Right renal pelvis (tissue), 4 donors: Measurements from ENCODE around the gene SNAPIN. TPM values are rescaled to one million over a fixed set of nuclear protein-coding genes. Genes with fewer than 3 reads are reported as not detected.

Source experiments
- DNase-seq, 4 donors: peaks; one replicate each; pipeline ENCODE4 v3.0.0-alpha.2; 2013; ENCODE audit warnings: low read depth in 4 of 4, low spot score in 3 of 4, missing footprints in 1 of 4
- polyA plus RNA-seq, 4 donors: library from polyadenylated mRNA; unstranded; fragments of 120-200 nt; gene quantifications; one replicate each; pipeline ENCODE4 v1.2.1, GENCODE V29; 2013; ENCODE audit not compliant: insufficient read length in 4 of 4

The SNAPIN gene
- 10 to 100 TPM; 57.4 to 60.9 (median 58.7) TPM for polyA plus RNA-seq

- peak in 3 of 4 donors; percentile 82 to 86 (median 82) for DNase-seq
These were observed at the start of gene SNAPIN for GRCh38 chr1:153658400-153659174. Gene SNAPIN (plus strand): TSS chr1:153658703. CDS start chr1:153658744, 41 bp downstream.

- no peak for DNase-seq
These were observed 49.5 kb upstream of the SNAPIN start for GRCh38 chr1:153608742-153609584.

DNA sequence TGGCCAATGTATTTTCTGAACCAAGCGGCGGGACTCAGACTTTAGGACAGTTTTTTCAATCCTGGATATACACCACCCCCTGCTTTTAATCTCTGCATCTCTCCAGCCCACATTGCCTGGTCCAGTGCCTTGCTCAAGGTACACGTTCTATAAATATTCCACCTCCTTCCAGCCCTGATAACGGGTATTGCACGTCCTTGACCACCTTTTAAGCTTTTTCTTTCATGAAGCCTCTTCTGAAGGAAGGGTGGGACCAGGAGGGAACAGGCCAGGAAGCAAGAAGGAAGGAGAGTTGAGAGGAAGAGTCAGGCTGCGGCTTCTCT lies 49.0 kb upstream of the SNAPIN start:
- DNase-seq = no peak

DNA sequence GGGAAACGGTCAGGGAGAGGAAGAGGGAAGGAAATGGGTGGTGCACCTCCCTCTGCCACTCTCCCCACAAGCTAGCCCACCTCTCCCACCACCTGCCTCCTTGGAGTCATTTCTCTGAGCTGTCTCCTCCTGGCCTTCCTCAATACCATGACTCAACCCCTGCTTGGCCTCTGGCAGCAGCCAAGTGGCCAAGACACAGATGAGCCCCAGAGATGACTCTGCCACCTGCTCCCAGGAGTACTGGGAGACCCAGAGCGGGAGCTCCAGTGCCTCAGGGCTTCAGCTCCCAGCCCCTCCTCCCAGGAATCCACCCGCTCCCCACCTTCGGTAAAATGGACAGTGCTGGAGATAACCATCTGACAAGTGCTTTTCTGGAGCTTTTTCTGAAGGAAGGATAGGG lies 48.2 kb upstream of the SNAPIN start:
- DNase-seq = no peak

DNA sequence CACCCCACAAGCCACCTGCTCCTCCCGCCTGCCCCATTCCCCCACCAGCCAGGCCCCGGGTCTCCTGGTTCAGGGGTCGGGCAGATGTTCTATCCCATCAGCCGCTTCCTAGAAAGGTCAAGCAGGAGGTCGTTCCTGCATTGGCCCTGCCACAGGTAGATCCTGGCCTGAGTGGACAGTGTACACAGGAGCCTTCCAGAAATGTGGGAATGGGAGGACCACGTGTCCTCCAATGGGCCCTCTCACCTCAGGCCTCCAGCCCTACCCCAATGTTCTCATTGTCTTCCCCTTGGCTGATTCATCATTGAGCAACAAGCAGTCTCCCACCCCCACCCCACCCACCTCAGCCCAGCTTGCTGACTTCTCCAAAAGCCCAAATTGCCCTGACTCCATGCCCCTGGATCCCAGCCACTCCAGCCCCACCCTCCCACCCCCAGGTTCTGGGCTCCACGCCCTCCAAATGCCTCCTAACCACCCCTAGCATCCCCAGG lies 47.6 kb upstream of the SNAPIN start:
- DNase-seq = no peak

GRCh38 chr1:153611356-153611755 lies 47.1 kb upstream of the SNAPIN start:
- no peak for DNase-seq

GRCh38 chr1:153612111-153612754 lies 46.3 kb upstream of the SNAPIN start:
- DNase-seq = no peak

DNA sequence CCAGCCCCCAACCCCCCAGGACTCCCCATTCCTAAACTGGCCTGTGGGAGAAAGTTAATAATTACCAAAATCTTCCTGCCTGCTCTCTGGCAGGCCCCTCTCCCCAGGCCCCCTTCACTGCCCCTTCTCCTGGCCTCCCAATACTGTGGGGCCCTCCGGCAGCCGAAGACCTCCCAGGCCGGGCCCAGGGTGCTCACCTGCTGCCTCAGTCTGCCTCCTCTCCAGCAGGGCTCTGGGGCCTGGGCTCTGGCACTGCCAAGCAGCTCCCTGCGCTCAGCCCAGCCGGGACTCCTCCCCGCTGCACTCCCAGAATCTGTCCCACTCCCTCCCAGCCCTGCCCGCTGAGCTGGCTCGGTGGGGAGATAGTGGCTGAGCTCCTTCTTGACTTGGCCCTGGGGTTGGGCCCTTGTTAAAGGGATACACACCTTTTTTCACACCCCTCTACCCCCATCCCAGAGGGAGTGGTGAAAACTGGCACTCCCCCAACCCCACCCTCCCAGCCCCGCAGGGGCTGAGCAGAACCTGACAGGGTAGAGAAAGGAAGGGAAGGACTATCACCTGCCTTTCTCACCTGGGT lies 45.7 kb upstream of the SNAPIN start, which contains the start of gene S100A16:
Gene S100A16 (minus strand): TSS at position 383 of the 577 bp plus-strand sequence. CDS start 4,986 bp downstream, outside the sequence.
- no peak for DNase-seq

DNA sequence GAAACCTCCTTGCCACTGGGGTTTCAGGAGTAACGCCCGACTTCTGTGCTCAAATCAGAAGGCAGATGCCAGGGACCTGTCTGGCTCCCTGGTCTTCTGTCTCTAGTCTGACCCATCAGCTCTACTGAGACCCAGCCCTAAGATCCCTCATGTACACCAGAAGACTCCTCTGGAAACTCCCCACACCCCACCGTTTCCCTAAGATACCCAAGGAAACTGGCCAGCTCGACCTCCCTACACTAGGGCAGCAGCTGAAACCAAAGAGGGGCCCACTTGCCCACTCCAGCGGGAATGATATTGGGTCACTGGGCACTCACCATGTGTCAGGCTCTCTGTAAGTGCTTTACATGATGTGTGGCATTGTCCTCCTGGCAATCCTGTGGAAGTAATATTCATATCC lies 45.1 kb upstream of the SNAPIN start:
- no peak for DNase-seq

DNA sequence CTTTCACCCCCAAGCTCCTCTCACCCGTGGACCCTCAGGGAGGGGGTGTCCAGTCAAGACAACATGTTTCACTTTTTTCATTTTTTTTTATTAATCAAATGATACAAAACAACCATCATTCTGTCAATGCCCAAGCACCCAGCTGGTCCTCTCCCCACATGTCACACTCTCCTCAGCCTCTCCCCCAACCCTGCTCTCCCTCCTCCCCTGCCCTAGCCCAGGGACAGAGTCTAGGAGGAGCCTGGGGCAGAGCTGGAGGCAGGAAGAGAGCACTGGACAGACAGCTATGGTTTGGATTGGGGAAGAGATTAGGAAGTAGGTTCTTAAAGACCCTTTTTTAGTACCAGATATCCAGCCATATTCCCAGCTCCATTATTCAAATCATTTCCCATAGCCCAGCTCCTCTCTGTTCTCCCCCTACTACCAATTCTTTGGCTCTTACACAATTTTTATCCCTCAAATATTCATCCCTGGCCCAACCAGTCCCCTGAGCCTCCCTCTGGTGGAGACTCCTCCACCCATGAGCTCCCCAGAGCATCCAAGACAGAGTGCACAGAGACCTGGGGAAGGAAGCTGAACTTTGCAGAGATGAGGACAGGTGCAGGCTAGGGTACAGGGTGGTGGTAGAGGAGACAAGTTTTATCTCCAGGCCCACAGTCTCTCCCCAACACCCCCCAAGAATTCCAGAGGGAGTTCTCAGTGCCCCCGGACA lies 44.2 kb upstream of the SNAPIN start:
- no peak for DNase-seq

DNA sequence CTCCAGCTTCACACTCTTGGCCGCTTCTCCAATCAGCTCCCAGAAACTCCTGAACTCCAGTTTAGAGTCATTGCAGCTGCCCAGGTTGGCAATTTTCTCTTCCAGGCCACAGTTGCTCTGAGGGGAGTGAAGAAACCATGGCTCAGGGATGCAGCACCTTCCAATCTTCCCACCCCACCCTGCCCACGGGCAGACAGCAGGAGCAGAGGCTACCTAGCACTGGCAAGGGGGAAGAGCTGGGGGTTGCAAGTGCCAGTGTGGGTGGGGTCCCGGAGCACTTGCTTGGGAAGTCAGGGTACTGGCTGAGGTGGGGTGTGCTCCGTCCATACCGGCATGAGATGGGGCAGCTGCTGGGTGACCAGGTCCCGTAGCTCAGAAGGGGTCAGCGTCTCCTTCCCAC lies 43.6 kb upstream of the SNAPIN start:
- DNase-seq = no peak

- no peak for DNase-seq
These were observed 43.1 kb upstream of the SNAPIN start for GRCh38 chr1:153615406-153615805.

- no peak for DNase-seq
These were observed 42.2 kb upstream of the SNAPIN start, which contains the start of gene S100A14 for GRCh38 chr1:153616144-153616916. Gene S100A14 (minus strand): TSS chr1:153616325. CDS start chr1:153615858, 467 bp downstream.

GRCh38 chr1:153616917-153617311 lies 41.6 kb upstream of the SNAPIN start:
- DNase-seq = no peak

DNA sequence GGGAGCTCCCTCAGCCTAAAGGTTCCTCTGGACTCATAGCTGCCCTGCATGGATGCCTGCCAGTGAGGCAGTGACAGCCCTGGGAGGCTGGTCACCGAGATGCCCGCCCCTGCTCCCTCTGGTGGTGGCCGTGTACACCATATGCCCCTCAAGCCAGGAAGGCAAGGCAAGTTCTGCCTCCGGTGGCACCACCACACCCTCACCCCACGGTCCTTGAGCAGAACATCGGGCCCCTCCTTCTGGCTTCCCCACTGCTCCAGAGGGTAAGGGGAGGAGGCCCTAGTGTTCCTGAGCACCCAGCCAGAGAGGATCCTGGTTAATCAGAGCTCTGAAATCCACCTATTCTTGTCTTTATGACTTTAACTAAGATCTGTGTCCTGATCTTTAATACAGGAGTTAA lies 40.8 kb upstream of the SNAPIN start:
- no peak for DNase-seq

GRCh38 chr1:153619171-153619570 lies 39.3 kb upstream of the SNAPIN start:
- DNase-seq = no peak

- DNase-seq = no peak
These were observed 35.4 kb upstream of the SNAPIN start for GRCh38 chr1:153623101-153623500.

DNA sequence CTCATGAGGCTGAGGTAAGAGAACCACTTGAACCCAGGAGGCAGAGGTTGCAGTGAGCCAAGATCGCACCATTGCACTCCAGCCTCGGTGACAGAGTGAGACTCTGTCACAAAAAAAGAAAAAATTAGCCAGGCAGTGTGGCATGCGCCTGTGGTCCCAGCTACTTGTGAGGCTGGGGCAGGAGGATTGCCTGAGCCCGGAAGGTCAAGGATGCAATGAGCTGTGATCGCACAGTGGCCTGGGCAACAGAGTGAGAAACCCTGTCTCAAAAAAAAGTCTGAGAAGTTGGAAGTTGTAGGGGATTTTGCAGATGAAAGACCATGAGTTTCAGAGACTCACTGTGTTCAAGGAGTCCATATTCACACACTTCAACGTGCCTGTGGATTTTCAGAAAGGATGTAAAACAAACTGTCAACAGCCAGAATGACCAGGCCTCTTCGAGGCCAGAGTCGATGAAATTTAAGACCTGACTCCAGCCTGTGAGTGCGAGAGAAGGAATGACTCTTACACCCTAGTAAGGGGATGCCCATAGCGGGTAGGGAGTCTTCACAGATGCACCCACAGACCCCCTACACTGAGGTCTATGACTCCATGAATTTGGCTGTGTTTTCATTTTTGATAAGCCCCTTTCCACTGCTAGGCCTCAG lies 33.4 kb upstream of the SNAPIN start:
- no peak for DNase-seq

DNA sequence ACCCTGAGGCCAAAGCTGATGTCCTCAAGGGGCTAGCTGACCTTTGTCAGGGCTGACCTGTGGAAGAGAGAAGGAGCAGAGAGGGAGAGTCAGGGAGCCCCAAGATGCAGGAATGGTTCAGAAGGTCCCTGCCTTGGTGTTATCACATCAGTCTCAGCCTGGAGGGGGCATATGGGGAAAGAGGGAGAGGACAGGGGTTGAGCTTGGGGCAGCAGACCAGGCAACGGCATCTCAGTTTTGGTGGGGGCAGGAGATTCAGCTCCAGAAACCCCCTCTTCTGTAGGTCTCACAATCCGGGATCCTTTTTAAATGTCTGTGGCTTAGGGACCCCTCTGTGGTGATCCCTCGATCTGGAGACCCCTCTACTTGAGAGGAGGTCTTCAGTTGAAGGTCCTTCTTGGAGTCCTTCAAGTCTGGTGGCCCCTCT lies 32.0 kb upstream of the SNAPIN start:
- no peak for DNase-seq
